HepG2 (cell line): ENCODE results near the gene NUDT2. TPM values are rescaled to one million over a fixed set of nuclear protein-coding genes. Genes with fewer than 3 reads are reported as not detected.

Experiments
- ETV5 ChIP-seq: IDR thresholded peaks from 2 replicates; pipeline ENCODE4 v1.6.1; 2018; ENCODE audit warnings: missing biosample characterization, missing genetic modification reagents, inconsistent platforms, borderline replicate concordance
- HNRNPL ChIP-seq: fragments of 200-400 bp; formaldehyde crosslinking; IDR thresholded peaks from 2 replicates; pipeline ENCODE4 v1.6.1; 2017; ENCODE audit warnings: mild to moderate bottlenecking, low read depth, low read length
- IKZF4 ChIP-seq: sonication (generic); formaldehyde crosslinking; IDR thresholded peaks from 2 replicates; pipeline ENCODE4 v1.5.1; 2020; ENCODE audit warnings: borderline replicate concordance, mild to moderate bottlenecking, low read depth, missing genetic modification reagents; ENCODE audit errors: not compliant biosample characterization
- SMARCC2 ChIP-seq: fragments of 450-650 bp; IDR thresholded peaks from 2 replicates; pipeline ENCODE4 v1.6.1; 2017; ENCODE audit warnings: antibody characterized with exemption, mild to moderate bottlenecking
- SMC3 ChIP-seq: IDR thresholded peaks from 2 replicates; pipeline ENCODE4 v1.6.1; 2011; ENCODE audit warnings: low read length, improper control_type of control experiment
- ZNF441 ChIP-seq: sonication (generic); formaldehyde crosslinking; IDR thresholded peaks from 2 replicates; pipeline ENCODE4 v1.7.0; 2021; ENCODE audit warnings: missing genetic modification reagents, borderline replicate concordance
- ZNF841 ChIP-seq: sonication (generic); formaldehyde crosslinking; IDR thresholded peaks from 2 replicates; pipeline ENCODE4 v1.8.1; 2023; ENCODE audit warnings: missing genetic modification reagents, borderline replicate concordance
- polyA plus RNA-seq, 8 experiments: library from polyadenylated mRNA; depleted of rRNA in 3 of 8; stranded (reverse) in 7 of 8; unstranded in 1 of 8; fragments of >200 nt; fragmentation: Illumina TruSeq in 4 of 8; extraction: Trizol in 4 of 8; gene quantifications; 2 replicates each; pipeline versions ENCODE4 v1.2.1 to v1.2.3, GENCODE V29; 2011 to 2016; ENCODE audit warnings: low read depth in 4 of 8, missing spikeins in 1 of 8, mixed read lengths in 1 of 8; ENCODE audit not compliant: insufficient read depth in 1 of 8
- total RNA-seq, 5 experiments: library from RNA; depleted of rRNA; stranded (reverse); fragments of >200 nt; fragmentation: Illumina TruSeq; extraction: Trizol; gene quantifications; 2 replicates each; pipeline ENCODE4 v1.2.3, GENCODE V29; 2016; ENCODE audit warnings: low read depth in 1 of 5
- TF ChIP-seq, protein P1 (sequence below): sonication (generic); formaldehyde crosslinking; conservative IDR thresholded peaks from 2 replicates; pipeline ENCODE4 v1.5.0; 2020; ENCODE audit warnings: missing genetic modification reagents
- TF ChIP-seq, protein P2 (sequence below): sonication (generic); formaldehyde crosslinking; IDR thresholded peaks from 2 replicates; pipeline ENCODE4 v1.4.0; 2020; ENCODE audit warnings: missing genetic modification reagents, borderline replicate concordance
- TF ChIP-seq, protein P3 (sequence below): sonication (generic); formaldehyde crosslinking; IDR thresholded peaks from 2 replicates; pipeline ENCODE4 v1.5.0; 2020; ENCODE audit warnings: mild to moderate bottlenecking, missing genetic modification reagents, borderline replicate concordance
- TF ChIP-seq, protein P4 (sequence below): sonication (generic); formaldehyde crosslinking; IDR thresholded peaks from 2 replicates; pipeline ENCODE4 v1.4.0; 2020; ENCODE audit warnings: missing genetic modification reagents
- TF ChIP-seq, protein P5 (sequence below): sonication (generic); formaldehyde crosslinking; IDR thresholded peaks from 2 replicates; pipeline ENCODE4 v1.8.1; 2022; ENCODE audit warnings: low read depth, mild to moderate bottlenecking, missing genetic modification reagents

Gene NUDT2
- total and polyA plus RNA-seq, 2 of the 13 experiments (the other 11 are each of a cell fraction or from before 2014, with no cell fraction given): 19.9 to 24.6 TPM

DNA sequence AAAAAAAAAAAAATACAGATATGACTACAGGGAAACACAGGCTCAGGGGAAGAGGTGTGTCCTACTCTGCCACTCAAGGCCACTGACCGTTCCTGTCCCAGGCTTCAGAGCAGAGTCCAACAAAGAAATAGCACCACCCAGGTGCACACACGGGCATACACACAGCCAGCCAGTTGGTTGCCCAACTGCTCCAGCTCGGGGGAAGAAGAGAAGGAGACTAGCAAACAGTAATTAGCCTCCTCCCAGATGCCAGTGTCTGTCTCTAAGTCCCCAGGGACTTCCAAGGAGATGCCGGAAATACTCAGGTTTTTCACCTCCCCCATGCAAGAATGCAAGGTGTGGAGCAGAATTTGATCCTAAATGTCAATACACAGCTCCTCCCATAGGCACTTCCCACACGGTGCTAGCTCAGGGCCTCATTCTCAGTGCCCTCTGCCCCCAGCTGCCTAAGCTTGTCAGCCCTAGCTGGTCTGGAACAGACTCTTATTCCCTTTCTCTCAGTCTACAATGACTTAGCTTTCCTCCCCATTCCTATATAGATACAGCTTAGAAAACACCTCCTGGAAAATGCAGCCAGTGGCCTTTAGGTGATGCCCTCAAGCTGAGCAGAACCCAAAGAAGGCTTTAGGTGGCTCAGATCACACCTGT lies 45.7 kb downstream of the NUDT2 start (continued):
- TF ChIP-seq, protein P1, sequence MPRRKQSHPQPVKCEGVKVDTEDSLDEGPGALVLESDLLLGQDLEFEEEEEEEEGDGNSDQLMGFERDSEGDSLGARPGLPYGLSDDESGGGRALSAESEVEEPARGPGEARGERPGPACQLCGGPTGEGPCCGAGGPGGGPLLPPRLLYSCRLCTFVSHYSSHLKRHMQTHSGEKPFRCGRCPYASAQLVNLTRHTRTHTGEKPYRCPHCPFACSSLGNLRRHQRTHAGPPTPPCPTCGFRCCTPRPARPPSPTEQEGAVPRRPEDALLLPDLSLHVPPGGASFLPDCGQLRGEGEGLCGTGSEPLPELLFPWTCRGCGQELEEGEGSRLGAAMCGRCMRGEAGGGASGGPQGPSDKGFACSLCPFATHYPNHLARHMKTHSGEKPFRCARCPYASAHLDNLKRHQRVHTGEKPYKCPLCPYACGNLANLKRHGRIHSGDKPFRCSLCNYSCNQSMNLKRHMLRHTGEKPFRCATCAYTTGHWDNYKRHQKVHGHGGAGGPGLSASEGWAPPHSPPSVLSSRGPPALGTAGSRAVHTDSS (CRISPR knock-in tag): no peak
- TF ChIP-seq ETV5 (CRISPR knock-in tag): peak; percentile 44; the same call in 1 of the 2 replicates
- TF ChIP-seq, protein P2, sequence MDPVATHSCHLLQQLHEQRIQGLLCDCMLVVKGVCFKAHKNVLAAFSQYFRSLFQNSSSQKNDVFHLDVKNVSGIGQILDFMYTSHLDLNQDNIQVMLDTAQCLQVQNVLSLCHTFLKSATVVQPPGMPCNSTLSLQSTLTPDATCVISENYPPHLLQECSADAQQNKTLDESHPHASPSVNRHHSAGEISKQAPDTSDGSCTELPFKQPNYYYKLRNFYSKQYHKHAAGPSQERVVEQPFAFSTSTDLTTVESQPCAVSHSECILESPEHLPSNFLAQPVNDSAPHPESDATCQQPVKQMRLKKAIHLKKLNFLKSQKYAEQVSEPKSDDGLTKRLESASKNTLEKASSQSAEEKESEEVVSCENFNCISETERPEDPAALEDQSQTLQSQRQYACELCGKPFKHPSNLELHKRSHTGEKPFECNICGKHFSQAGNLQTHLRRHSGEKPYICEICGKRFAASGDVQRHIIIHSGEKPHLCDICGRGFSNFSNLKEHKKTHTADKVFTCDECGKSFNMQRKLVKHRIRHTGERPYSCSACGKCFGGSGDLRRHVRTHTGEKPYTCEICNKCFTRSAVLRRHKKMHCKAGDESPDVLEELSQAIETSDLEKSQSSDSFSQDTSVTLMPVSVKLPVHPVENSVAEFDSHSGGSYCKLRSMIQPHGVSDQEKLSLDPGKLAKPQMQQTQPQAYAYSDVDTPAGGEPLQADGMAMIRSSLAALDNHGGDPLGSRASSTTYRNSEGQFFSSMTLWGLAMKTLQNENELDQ (CRISPR knock-in tag): 0 out of 2 replicates have a peak, but pooled peaks have one; percentile 41
- TF ChIP-seq, protein P3, sequence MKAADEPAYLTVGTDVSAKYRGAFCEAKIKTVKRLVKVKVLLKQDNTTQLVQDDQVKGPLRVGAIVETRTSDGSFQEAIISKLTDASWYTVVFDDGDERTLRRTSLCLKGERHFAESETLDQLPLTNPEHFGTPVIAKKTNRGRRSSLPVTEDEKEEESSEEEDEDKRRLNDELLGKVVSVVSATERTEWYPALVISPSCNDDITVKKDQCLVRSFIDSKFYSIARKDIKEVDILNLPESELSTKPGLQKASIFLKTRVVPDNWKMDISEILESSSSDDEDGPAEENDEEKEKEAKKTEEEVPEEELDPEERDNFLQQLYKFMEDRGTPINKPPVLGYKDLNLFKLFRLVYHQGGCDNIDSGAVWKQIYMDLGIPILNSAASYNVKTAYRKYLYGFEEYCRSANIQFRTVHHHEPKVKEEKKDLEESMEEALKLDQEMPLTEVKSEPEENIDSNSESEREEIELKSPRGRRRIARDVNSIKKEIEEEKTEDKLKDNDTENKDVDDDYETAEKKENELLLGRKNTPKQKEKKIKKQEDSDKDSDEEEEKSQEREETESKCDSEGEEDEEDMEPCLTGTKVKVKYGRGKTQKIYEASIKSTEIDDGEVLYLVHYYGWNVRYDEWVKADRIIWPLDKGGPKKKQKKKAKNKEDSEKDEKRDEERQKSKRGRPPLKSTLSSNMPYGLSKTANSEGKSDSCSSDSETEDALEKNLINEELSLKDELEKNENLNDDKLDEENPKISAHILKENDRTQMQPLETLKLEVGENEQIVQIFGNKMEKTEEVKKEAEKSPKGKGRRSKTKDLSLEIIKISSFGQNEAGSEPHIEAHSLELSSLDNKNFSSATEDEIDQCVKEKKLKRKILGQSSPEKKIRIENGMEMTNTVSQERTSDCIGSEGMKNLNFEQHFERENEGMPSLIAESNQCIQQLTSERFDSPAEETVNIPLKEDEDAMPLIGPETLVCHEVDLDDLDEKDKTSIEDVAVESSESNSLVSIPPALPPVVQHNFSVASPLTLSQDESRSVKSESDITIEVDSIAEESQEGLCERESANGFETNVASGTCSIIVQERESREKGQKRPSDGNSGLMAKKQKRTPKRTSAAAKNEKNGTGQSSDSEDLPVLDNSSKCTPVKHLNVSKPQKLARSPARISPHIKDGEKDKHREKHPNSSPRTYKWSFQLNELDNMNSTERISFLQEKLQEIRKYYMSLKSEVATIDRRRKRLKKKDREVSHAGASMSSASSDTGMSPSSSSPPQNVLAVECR (CRISPR knock-in tag): peak; percentile 76
- TF ChIP-seq HNRNPL: peak; percentile 75; the same call in 1 of the 2 replicates
- no peak for TF ChIP-seq ZNF441
- no peak for TF ChIP-seq SMARCC2
- peak; percentile 39 for TF ChIP-seq SMC3
- TF ChIP-seq, protein P4, sequence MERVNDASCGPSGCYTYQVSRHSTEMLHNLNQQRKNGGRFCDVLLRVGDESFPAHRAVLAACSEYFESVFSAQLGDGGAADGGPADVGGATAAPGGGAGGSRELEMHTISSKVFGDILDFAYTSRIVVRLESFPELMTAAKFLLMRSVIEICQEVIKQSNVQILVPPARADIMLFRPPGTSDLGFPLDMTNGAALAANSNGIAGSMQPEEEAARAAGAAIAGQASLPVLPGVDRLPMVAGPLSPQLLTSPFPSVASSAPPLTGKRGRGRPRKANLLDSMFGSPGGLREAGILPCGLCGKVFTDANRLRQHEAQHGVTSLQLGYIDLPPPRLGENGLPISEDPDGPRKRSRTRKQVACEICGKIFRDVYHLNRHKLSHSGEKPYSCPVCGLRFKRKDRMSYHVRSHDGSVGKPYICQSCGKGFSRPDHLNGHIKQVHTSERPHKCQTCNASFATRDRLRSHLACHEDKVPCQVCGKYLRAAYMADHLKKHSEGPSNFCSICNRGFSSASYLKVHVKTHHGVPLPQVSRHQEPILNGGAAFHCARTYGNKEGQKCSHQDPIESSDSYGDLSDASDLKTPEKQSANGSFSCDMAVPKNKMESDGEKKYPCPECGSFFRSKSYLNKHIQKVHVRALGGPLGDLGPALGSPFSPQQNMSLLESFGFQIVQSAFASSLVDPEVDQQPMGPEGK: peak; percentile 80
- TF ChIP-seq, protein P5, sequence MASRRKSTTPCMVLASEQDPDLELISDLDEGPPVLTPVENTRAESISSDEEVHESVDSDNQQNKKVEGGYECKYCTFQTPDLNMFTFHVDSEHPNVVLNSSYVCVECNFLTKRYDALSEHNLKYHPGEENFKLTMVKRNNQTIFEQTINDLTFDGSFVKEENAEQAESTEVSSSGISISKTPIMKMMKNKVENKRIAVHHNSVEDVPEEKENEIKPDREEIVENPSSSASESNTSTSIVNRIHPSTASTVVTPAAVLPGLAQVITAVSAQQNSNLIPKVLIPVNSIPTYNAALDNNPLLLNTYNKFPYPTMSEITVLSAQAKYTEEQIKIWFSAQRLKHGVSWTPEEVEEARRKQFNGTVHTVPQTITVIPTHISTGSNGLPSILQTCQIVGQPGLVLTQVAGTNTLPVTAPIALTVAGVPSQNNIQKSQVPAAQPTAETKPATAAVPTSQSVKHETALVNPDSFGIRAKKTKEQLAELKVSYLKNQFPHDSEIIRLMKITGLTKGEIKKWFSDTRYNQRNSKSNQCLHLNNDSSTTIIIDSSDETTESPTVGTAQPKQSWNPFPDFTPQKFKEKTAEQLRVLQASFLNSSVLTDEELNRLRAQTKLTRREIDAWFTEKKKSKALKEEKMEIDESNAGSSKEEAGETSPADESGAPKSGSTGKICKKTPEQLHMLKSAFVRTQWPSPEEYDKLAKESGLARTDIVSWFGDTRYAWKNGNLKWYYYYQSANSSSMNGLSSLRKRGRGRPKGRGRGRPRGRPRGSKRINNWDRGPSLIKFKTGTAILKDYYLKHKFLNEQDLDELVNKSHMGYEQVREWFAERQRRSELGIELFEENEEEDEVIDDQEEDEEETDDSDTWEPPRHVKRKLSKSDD (CRISPR knock-in tag): peak; percentile 34
- no peak for TF ChIP-seq IKZF4 (CRISPR knock-in tag)
- TF ChIP-seq ZNF841 (CRISPR knock-in tag): no peak
